CD4-positive, alpha-beta memory T cell (primary cell): ENCODE results near the gene REXO1. TPM values are rescaled to one million over a fixed set of nuclear protein-coding genes. Genes with fewer than 3 reads are reported as not detected.

Source experiments
- CTCF ChIA-PET: fragments of 350-600 bp; sonication (Branson Sonifier 250); formaldehyde crosslinking; loops from one replicate; lab custom pipeline; 2021; ENCODE audit warnings: inconsistent platforms; ENCODE audit not compliant: partially characterized antibody; lab: Charles Lee
- POLR2A ChIA-PET: fragments of 350-600 bp; sonication (Branson Sonifier 250); formaldehyde crosslinking; loops from one replicate; lab custom pipeline; 2021; ENCODE audit not compliant: partially characterized antibody; lab: Charles Lee
- DNase-seq, 5 donors: peaks; one replicate each; pipeline versions ENCODE4 v3.0.0 to v3.0.0-alpha.2; 2020 to 2022; ENCODE audit warnings: mixed read lengths in 1 of 5
- H3K27ac ChIP-seq: one replicate; pipeline ENCODE4 v1.7.0; 2013; ENCODE audit warnings: low read depth, low read length
- H3K27me3 ChIP-seq: 2 replicates; pipeline ENCODE4 v1.7.0; 2013; ENCODE audit warnings: mild to moderate bottlenecking, low read length, moderate library complexity; ENCODE audit not compliant: insufficient read depth
- H3K36me3 ChIP-seq: 2 replicates; pipeline ENCODE4 v1.7.0; 2013; ENCODE audit warnings: mild to moderate bottlenecking, low read length, moderate library complexity; ENCODE audit not compliant: insufficient read depth
- H3K4me1 ChIP-seq: 2 replicates; pipeline ENCODE4 v1.7.0; 2013; ENCODE audit warnings: mild to moderate bottlenecking, low read length, moderate library complexity; ENCODE audit not compliant: insufficient read depth
- H3K4me3 ChIP-seq, 2 donors: one replicate each; pipeline ENCODE4 v1.7.0; 2013; ENCODE audit warnings: low read length in 2 of 2, mild to moderate bottlenecking in 1 of 2
- H3K9me3 ChIP-seq, 2 donors: one replicate each; pipeline ENCODE4 v1.7.0; 2013; ENCODE audit warnings: low read length in 2 of 2, control low read depth in 1 of 2; ENCODE audit not compliant: control insufficient read depth in 1 of 2
- H3K27ac Mint-ChIP-seq, 7 donors: one replicate each; pipeline ENCODE4 v1.8.0; 2020 to 2021; ENCODE audit warnings: mixed read lengths in 7 of 7, mild to moderate bottlenecking in 6 of 7, inconsistent platforms in 3 of 7, moderate library complexity in 3 of 7
- H3K27me3 Mint-ChIP-seq, 2 donors: one replicate each; pipeline ENCODE4 v1.8.0; 2020 to 2021; ENCODE audit warnings: mixed read lengths in 2 of 2
- H3K36me3 Mint-ChIP-seq, 2 donors: one replicate each; pipeline ENCODE4 v1.8.0; 2020 to 2021; ENCODE audit warnings: mixed read lengths in 2 of 2, inconsistent platforms in 1 of 2, mild to moderate bottlenecking in 1 of 2
- H3K4me1 Mint-ChIP-seq, 4 donors: one replicate each; pipeline ENCODE4 v1.8.0; 2020 to 2021; ENCODE audit warnings: mixed read lengths in 4 of 4, mild to moderate bottlenecking in 1 of 4
- H3K4me3 Mint-ChIP-seq, 8 donors: one replicate each; pipeline ENCODE4 v1.8.0; 2020 to 2021; ENCODE audit warnings: mixed read lengths in 8 of 8, mild to moderate bottlenecking in 7 of 8, moderate library complexity in 6 of 8, inconsistent platforms in 3 of 8
- H3K9me3 Mint-ChIP-seq, 8 donors: one replicate each; pipeline ENCODE4 v1.8.0; 2020 to 2021; ENCODE audit warnings: mixed read lengths in 8 of 8, mild to moderate bottlenecking in 5 of 8, inconsistent platforms in 3 of 8, moderate library complexity in 1 of 8
- intact Hi-C: fragments of 100-400 bp; cut with micrococcal nuclease; formaldehyde crosslinking; loops from one replicate; pipeline ENCODE4 v1.15.1; 2023
- polyA plus RNA-seq, 2 donors: library from polyadenylated mRNA; unstranded; fragments of 300-500 nt; fragmentation: Illumina TruSeq; gene quantifications; one replicate each; pipeline ENCODE4 v1.2.3, GENCODE V29; 2021
- total RNA-seq, 2 experiments: library from RNA; stranded (reverse); gene quantifications; one replicate each; pipeline ENCODE4 v1.2.3, GENCODE V29; 2021

REXO1 gene
- total and polyA plus RNA-seq, 4 experiments from 2014 or later: 1.5 to 57.3 (median 34.5) TPM

DNA sequence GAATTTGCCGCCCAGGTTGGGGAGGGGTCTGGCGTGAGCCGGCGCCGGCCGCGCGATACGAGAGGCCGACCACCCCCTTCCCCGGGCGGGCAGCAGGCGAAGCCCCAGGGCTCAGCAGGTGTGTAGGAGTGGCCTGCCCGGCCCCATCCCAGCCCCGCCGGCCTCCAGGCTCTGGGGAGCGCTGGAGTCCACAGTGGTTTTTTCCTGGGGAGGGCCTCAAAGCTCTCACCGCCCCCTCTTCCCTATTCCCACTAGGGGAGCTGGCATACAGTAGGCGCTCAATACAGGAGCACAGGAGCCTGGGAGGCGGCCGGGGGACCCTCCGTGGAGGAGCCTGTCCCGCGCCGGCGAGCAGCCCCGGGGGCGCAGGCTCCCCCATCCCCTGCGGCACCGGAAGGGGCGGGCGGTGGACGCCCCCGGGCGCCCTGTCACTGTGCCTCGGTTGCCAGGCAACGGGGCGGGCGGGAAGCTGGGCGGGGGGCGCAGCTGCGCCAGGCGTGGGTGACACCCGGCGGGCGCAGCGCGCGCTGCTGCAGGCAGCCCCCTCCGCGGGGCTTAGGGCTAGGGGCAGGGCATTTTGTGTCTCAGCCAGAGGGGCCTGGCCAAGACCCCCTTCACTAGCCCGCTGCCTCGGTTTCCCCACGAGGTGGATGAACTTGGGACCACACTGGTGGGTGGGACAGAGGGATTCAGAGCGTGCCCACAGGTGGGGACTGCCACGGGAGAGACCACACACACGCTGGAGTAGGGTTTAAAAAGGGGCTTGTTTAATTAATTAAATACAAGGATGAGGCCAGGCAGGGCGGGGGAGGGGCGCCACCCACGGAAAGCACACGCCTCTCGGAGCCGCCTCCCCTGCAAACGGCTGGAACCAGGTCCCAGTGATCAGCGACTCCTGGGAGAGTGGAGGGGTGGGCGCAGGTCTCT, 3.6 kb upstream of the REXO1 start:
- peak overlapping the region in 3 of 8 donors; percentile 5 to 30 (median 21) for H3K4me3 Mint-ChIP-seq
- ChIA-PET CTCF (interaction anchor here (1.0 to 1.2 kb wide), 2 partner anchors 13 to 26 kb away, joined by 3 read pairs; no protein-coding TSS in a partner anchor), POLR2A (interaction anchor here (0.9 kb wide), 1 partner anchor 10 kb away, joined by 3 read pairs; no protein-coding TSS in a partner anchor)
- no peaks in the 10 kb centered on the region for H3K27me3 Mint-ChIP-seq
- Histone ChIP-seq H3K27ac (peak overlapping the region; percentile 35), H3K27me3 (no peaks in the 10 kb centered on the region), H3K9me3 (no peaks in the 10 kb centered on the region), H3K4me1 (peaks cover 71% of the 10 kb centered on the region), H3K4me3 (no peak overlapping the region), H3K36me3 (no peaks in the 10 kb centered on the region)
- H3K27ac Mint-ChIP-seq: peak overlapping the region in 6 of 7 donors; percentile 32 to 96 (median 68)
- peaks cover 28 to 66% (median 48%) of the 10 kb centered on the region in 4 donors for H3K4me1 Mint-ChIP-seq
- peaks cover 0 to 5% (median 0%) of the 10 kb centered on the region in 8 donors for H3K9me3 Mint-ChIP-seq
- H3K36me3 Mint-ChIP-seq: peaks cover 0 to 8% of the 10 kb centered on the region in 2 donors
- intact Hi-C loops: no loop called here
- DNase-seq: peak; percentile 61 to 71 (median 67)

DNA sequence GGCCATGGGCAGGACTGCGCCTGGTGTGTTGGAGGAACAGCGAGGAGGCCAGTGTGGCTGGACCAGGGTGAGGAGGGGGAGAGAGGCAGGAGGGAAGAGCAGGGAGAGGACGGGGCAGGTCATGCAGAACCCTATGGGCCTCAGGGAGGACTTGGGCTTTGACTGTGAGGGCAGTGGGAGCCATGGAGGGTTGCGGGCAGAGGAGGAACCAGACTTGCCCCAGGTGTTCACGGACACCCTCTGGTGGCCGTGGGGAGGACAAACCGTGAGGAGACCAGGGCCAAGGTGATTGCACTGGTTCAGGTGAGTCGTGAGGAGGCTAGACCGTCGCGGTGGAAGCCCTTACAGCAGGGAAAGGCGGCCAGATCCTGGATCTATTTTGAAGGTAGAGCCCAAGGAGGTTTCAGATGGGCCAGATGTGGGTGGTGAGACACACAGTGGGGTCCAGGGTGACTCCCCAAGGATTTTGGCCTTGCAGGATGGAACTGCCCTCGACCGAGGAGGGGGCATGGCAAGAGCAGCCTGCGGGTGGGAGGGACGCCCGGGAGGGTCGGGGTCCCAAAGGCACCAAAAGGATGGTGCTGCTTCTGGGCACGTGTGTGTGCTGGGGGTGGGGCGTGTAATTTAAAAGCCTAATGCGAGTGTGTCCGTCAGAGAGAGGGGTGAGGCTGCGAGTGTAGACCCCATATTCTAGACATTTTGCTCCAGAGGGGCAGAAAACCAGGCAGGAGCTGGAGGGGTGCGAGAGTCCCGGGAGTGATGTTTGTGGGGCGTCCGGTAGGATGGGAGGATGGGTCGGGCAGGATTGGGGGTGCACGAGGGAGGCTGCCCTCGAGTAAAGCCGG, 2.7 kb upstream of the REXO1 start:
- peaks cover 0 to 8% of the 10 kb centered on the region in 2 donors for H3K36me3 Mint-ChIP-seq
- H3K27me3 Mint-ChIP-seq: no peaks in the 10 kb centered on the region
- peak in 1 of 5 donors; percentile 45 for DNase-seq
- Histone ChIP-seq H3K36me3 (no peaks in the 10 kb centered on the region), H3K4me3 (no peak overlapping the region), H3K4me1 (peaks cover 75% of the 10 kb centered on the region), H3K27me3 (no peaks in the 10 kb centered on the region), H3K27ac (peak overlapping the region; percentile 35), H3K9me3 (no peaks in the 10 kb centered on the region)
- peaks cover 32 to 70% (median 51%) of the 10 kb centered on the region in 4 donors for H3K4me1 Mint-ChIP-seq
- H3K4me3 Mint-ChIP-seq: peak overlapping the region in 7 of 8 donors; percentile 32 to 71 (median 57)
- intact Hi-C loops: no loop called here
- ChIA-PET CTCF (interaction anchor here (1.0 kb wide), 1 partner anchor 25 kb away, joined by 3 read pairs; no protein-coding TSS in a partner anchor), POLR2A (no interaction called here)
- H3K27ac Mint-ChIP-seq: peak overlapping the region; percentile 64 to 96 (median 94)
- H3K9me3 Mint-ChIP-seq: peaks cover 0 to 5% (median 0%) of the 10 kb centered on the region in 8 donors

- Histone ChIP-seq H3K9me3 (no peaks in the 10 kb centered on the region), H3K4me3 (no peak overlapping the region), H3K27ac (no peak overlapping the region), H3K4me1 (peaks cover 75% of the 10 kb centered on the region), H3K27me3 (no peaks in the 10 kb centered on the region), H3K36me3 (peaks cover 4% of the 10 kb centered on the region)
- intact Hi-C loops: loop anchor here (2.0 kb wide), 2 partner anchors 13 to 33 kb away; partner anchors contain the start of gene KLF16
- peak overlapping the region in 5 of 8 donors; percentile 12 to 69 (median 65) for H3K4me3 Mint-ChIP-seq
- H3K27me3 Mint-ChIP-seq: no peaks in the 10 kb centered on the region
- H3K27ac Mint-ChIP-seq: peak overlapping the region in 6 of 7 donors; percentile 70 to 94 (median 86)
- peaks cover 34 to 69% (median 49%) of the 10 kb centered on the region in 4 donors for H3K4me1 Mint-ChIP-seq
- ChIA-PET POLR2A (interaction anchor here (1.6 kb wide), 1 partner anchor 24 kb away, joined by 4 read pairs; no protein-coding TSS in a partner anchor), CTCF (interaction anchor here (1.1 to 1.7 kb wide), 6 partner anchors 7 to 25 kb away, joined by 3 to 6 read pairs (median 4); no protein-coding TSS in a partner anchor)
- peaks cover 0 to 6% of the 10 kb centered on the region in 2 donors for H3K36me3 Mint-ChIP-seq
- no peak for DNase-seq
- peaks cover 0 to 3% (median 0%) of the 10 kb centered on the region in 8 donors for H3K9me3 Mint-ChIP-seq
Measured at GRCh38 chr19:1849886-1850398, 1.7 kb upstream of the REXO1 start.

GRCh38 chr19:1849132-1849474, 820 bp upstream of the REXO1 start:
- POLR2A ChIA-PET: interaction anchor here (0.6 to 1.6 kb wide), 5 partner anchors 8 to 414 kb away, joined by 3 to 6 read pairs (median 4); no protein-coding TSS in a partner anchor
- CTCF ChIA-PET: interaction anchor here (1.1 to 1.7 kb wide), 6 partner anchors 8 to 26 kb away, joined by 3 to 6 read pairs (median 4); no protein-coding TSS in a partner anchor
- Mint-ChIP-seq H3K27ac (peak overlapping the region; percentile 82 to 94 (median 90)), H3K4me3 (peak overlapping the region in 3 of 8 donors; percentile 60 to 89 (median 72)), H3K9me3 (peaks cover 0 to 3% (median 0%) of the 10 kb centered on the region in 8 donors), H3K27me3 (no peaks in the 10 kb centered on the region), H3K36me3 (peaks cover 0 to 10% of the 10 kb centered on the region in 2 donors), H3K4me1 (peaks cover 30 to 70% (median 49%) of the 10 kb centered on the region in 4 donors)
- H3K9me3 ChIP-seq: no peaks in the 10 kb centered on the region
- H3K4me1 ChIP-seq: peaks cover 75% of the 10 kb centered on the region
- H3K36me3 ChIP-seq: peaks cover 12% of the 10 kb centered on the region
- no peaks in the 10 kb centered on the region for H3K27me3 ChIP-seq
- no peak overlapping the region for H3K4me3 ChIP-seq
- DNase-seq: no peak
- H3K27ac ChIP-seq: peak overlapping the region; percentile 93
- intact Hi-C loops: loop anchor here (2.0 kb wide), 2 partner anchors 14 to 34 kb away; partner anchors contain the start of gene KLF16

DNA sequence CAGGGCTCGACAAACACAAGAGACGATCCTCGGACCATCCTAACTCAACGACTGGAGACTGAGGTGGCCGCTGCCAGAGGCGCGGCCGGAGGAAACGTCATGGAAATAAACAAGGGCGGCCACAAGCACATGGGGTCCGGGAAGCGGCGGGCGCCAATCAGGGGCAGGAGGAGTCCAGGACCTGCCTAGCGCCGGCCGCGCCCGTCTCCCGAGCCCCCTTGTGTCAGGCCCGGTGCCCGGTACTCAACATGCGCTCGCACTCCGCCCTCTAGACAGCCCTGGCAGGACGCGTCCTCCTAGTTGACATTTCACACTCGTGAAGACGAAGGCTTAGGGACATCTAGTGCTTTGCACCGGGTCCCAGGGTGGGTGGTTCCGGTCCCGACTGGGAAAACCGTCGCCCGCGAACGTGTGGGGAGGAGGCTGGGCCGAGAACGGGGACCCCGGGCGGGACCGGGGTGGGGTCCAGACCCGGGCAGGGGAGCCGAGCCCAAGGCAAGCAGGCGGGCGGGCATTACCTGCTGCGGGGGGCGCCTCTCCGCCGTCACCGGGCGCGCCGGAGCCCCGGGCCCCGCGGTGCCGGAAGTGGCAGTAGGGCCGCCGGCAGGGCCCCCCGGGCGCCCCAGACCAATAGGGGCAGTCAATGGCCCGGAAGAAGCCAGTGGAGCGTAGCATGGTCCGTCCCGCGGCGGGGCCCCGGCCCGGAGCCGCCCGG, 442 bp downstream of the REXO1 start:
- no peak for DNase-seq
- no peaks in the 10 kb centered on the region for H3K27me3 ChIP-seq
- peaks cover 0 to 3% (median 0%) of the 10 kb centered on the region in 8 donors for H3K9me3 Mint-ChIP-seq
- peaks cover 0 to 8% of the 10 kb centered on the region in 2 donors for H3K36me3 Mint-ChIP-seq
- H3K27ac Mint-ChIP-seq: peak overlapping the region; percentile 91 to 94 (median 93)
- peaks cover 13% of the 10 kb centered on the region for H3K36me3 ChIP-seq
- peaks cover 28 to 71% (median 45%) of the 10 kb centered on the region in 4 donors for H3K4me1 Mint-ChIP-seq
- intact Hi-C loops: loop anchor here (1.0 to 2.0 kb wide), 4 partner anchors 15 to 57 kb away; partner anchors contain the start of genes ADAT3, ATP8B3, KLF16 and SCAMP4
- peaks cover 74% of the 10 kb centered on the region for H3K4me1 ChIP-seq
- ChIA-PET POLR2A (no interaction called here), CTCF (interaction anchor here (1.8 kb wide), 1 partner anchor 10 kb away, joined by 7 read pairs; no protein-coding TSS in a partner anchor)
- peak overlapping the region; percentile 68 to 92 for H3K4me3 ChIP-seq
- peak overlapping the region; percentile 93 for H3K27ac ChIP-seq
- peak overlapping the region; percentile 87 to 93 (median 90) for H3K4me3 Mint-ChIP-seq
- H3K9me3 ChIP-seq: no peaks in the 10 kb centered on the region
- H3K27me3 Mint-ChIP-seq: no peaks in the 10 kb centered on the region

DNA sequence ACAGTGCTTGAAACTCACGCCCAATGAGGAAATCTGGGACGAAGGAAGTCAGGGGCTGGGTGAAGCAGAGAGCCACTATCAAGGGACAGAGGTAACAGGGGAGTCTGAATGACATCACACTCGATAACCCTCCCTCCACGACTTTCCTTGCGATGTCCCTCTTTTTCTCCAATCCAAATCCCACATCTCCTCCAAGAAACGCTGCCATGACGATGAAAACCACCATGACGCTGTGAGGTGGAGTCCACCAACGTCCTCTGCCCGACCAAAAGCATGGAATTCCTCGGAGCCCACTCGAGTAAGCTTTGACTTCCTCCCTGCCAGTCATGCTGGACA, 967 bp downstream of the REXO1 start:
- Histone ChIP-seq H3K4me3 (peak overlapping the region; percentile 68 to 92), H3K9me3 (no peaks in the 10 kb centered on the region), H3K27me3 (no peaks in the 10 kb centered on the region), H3K4me1 (peaks cover 74% of the 10 kb centered on the region), H3K36me3 (peaks cover 13% of the 10 kb centered on the region), H3K27ac (peak overlapping the region; percentile 93)
- peaks cover 0 to 3% (median 0%) of the 10 kb centered on the region in 8 donors for H3K9me3 Mint-ChIP-seq
- peak overlapping the region; percentile 91 to 94 (median 93) for H3K27ac Mint-ChIP-seq
- peaks cover 0 to 8% of the 10 kb centered on the region in 2 donors for H3K36me3 Mint-ChIP-seq
- intact Hi-C loops: no loop called here
- peaks cover 28 to 71% (median 46%) of the 10 kb centered on the region in 4 donors for H3K4me1 Mint-ChIP-seq
- POLR2A ChIA-PET: interaction anchor here (0.6 kb wide), 1 partner anchor 388 kb away, joined by 3 read pairs; the partner anchor contains the start of gene PLEKHJ1
- DNase-seq: no peak
- H3K4me3 Mint-ChIP-seq: peak overlapping the region; percentile 87 to 93 (median 90)
- CTCF ChIA-PET: interaction anchor here (1.8 kb wide), 1 partner anchor 9 kb away, joined by 7 read pairs; no protein-coding TSS in a partner anchor
- H3K27me3 Mint-ChIP-seq: no peaks in the 10 kb centered on the region
